GM12878 (cell line): ENCODE data around the gene INTS14. TPM values are rescaled to one million over a fixed set of nuclear protein-coding genes. Genes with fewer than 3 reads are reported as not detected.
A peak's percentile ranks its signal among the peaks of the same experiment; 100 is the strongest.

Experiments used
- ATAC-seq: fragments of 200-7000 bp; cut with Tn5 transposase; 3 replicates; pipeline ENCODE4 v1.9.1; 2020; ENCODE audit warnings: mild to moderate bottlenecking, moderate library complexity
- Bru-seq: library from RNA; stranded (reverse); fragments of 400-500 nt; gene quantifications from one replicate; lab custom pipeline; 2021; lab: Mats Ljungman, UMichigan
- BruChase-seq, 2 experiments: library from RNA; stranded (reverse); fragments of 400-500 nt; gene quantifications; one replicate each; lab custom pipeline; 2021; lab: Mats Ljungman, UMichigan
- BruUV-seq: library from RNA; stranded (reverse); fragments of 400-500 nt; replicated peaks from 2 replicates; lab custom pipeline; 2021; lab: Mats Ljungman, UMichigan
- CTCF ChIA-PET: fragments of 300-600 bp; sonication (Branson Sonifier 250); formaldehyde crosslinking; extraction: SDS; loops from one replicate; lab custom pipeline; 2021; ENCODE audit warnings: inconsistent platforms; lab: Yijun Ruan, JAX
- POLR2A ChIA-PET: fragments of 350-600 bp; formaldehyde crosslinking; extraction: SDS; loops from one replicate; lab custom pipeline; 2021; ENCODE audit warnings: inconsistent platforms; lab: Charles Lee
- RAD21 ChIA-PET: fragments of 300-600 bp; sonication (Branson Sonifier 250); formaldehyde crosslinking; loops from one replicate; lab custom pipeline; 2023; ENCODE audit warnings: antibody characterized with exemption; ENCODE audit not compliant: unreplicated experiment; lab: Charles Lee
- SMC1A ChIA-PET: fragments of 300-600 bp; sonication (Branson Sonifier 250); formaldehyde crosslinking; loops from one replicate; lab custom pipeline; 2023; ENCODE audit not compliant: unreplicated experiment, uncharacterized antibody; lab: Charles Lee
- DNase-seq: peaks from one replicate; pipeline ENCODE4 v3.0.0-alpha.2; 2011; ENCODE audit warnings: low read depth, low spot score
- FAIRE-seq: peaks from 3 replicates; lab custom pipeline; 2011; peaks lifted over from hg19 to GRCh38; lab: Jason Lieb, UNC
- H2AFZ ChIP-seq: 2 replicates; pipeline ENCODE4 v1.6.0; 2011; ENCODE audit warnings: low read depth, low read length, control low read depth; ENCODE audit not compliant: control insufficient read depth
- H3K27ac ChIP-seq: 2 replicates; pipeline ENCODE4 v1.5.1; 2011; ENCODE audit warnings: control low read depth; ENCODE audit not compliant: control insufficient read depth, insufficient read depth
- H3K27me3 ChIP-seq, 2 experiments: replicated peaks in 1 of 2; 2 replicates each; pipeline versions ENCODE4 v1.6.0 to v1.6.1; 2011; ENCODE audit warnings: low read length in 1 of 2; ENCODE audit not compliant: control insufficient read depth in 2 of 2, insufficient read depth in 2 of 2
- H3K36me3 ChIP-seq, 2 experiments: 2 replicates each; pipeline ENCODE4 v1.5.1; 2011; ENCODE audit warnings: low read length in 1 of 2; ENCODE audit not compliant: control insufficient read depth in 2 of 2, insufficient read depth in 2 of 2
- H3K4me1 ChIP-seq: 2 replicates; pipeline ENCODE4 v1.6.1; 2011; ENCODE audit warnings: mild to moderate bottlenecking, low read length, moderate library complexity, mixed read lengths; ENCODE audit not compliant: control insufficient read depth, insufficient read depth
- H3K4me2 ChIP-seq: 2 replicates; pipeline ENCODE4 v1.6.0; 2011; ENCODE audit warnings: control low read depth; ENCODE audit not compliant: control insufficient read depth, insufficient read depth
- H3K4me3 ChIP-seq: fragments of 200-600 bp; sonication (generic); 2 replicates; pipeline ENCODE4 v1.5.1; 2016
- H3K79me2 ChIP-seq: 2 replicates; pipeline ENCODE4 v1.6.0; 2011; ENCODE audit warnings: low read length; ENCODE audit not compliant: control insufficient read depth, insufficient read depth
- H3K9ac ChIP-seq: 2 replicates; pipeline ENCODE4 v1.8.0; 2011; ENCODE audit warnings: low read length, control low read depth, mixed read lengths; ENCODE audit not compliant: control insufficient read depth, insufficient read depth
- H3K9me3 ChIP-seq: replicated peaks from 3 replicates; pipeline ENCODE4 v1.5.1; 2011; ENCODE audit warnings: mild to moderate bottlenecking, low read length; ENCODE audit not compliant: control insufficient read depth, insufficient read depth
- H4K20me1 ChIP-seq: 2 replicates; pipeline ENCODE4 v1.6.0; 2011; ENCODE audit not compliant: control insufficient read depth, insufficient read depth
- ATF2 ChIP-seq: IDR thresholded peaks from 2 replicates; pipeline ENCODE4 v1.6.1; 2012; ENCODE audit warnings: low read length, inconsistent platforms
- BHLHE40 ChIP-seq, 2 experiments: fragments of 450-650 bp in 1 of 2; IDR thresholded peaks; 2 replicates each; pipeline ENCODE4 v1.6.1; 2011 to 2017; ENCODE audit warnings: low read depth in 2 of 2, borderline replicate concordance in 1 of 2, improper control_type of control experiment in 1 of 2, low read length in 1 of 2, mild to moderate bottlenecking in 1 of 2
- EP300 ChIP-seq, 2 experiments: fragments of 150-350 bp in 1 of 2; IDR thresholded peaks; 2 replicates each; pipeline ENCODE4 v1.6.1; 2011 to 2012; ENCODE audit warnings: low read depth in 2 of 2, low read length in 2 of 2, borderline replicate concordance in 1 of 2, improper control_type of control experiment in 1 of 2, inconsistent platforms in 1 of 2; ENCODE audit not compliant: control insufficient read depth in 1 of 2
- HCFC1 ChIP-seq: fragments of 150-350 bp; IDR thresholded peaks from 2 replicates; pipeline ENCODE4 v1.6.1; 2014; ENCODE audit warnings: low read length
- HDAC6 ChIP-seq: fragments of 200-600 bp; sonication (generic); IDR thresholded peaks from one replicate; pipeline ENCODE4 v1.8.0; 2017; ENCODE audit warnings: antibody characterized with exemption; ENCODE audit not compliant: unreplicated experiment
- MTA2 ChIP-seq: fragments of 450-650 bp; IDR thresholded peaks from 2 replicates; pipeline ENCODE4 v1.6.1; 2016; ENCODE audit warnings: low read depth, mild to moderate bottlenecking, moderate library complexity
- MXI1 ChIP-seq: fragments of 150-350 bp; IDR thresholded peaks from 2 replicates; pipeline ENCODE4 v1.6.1; 2011; ENCODE audit warnings: low read depth, mild to moderate bottlenecking, inconsistent platforms, low read length, improper control_type of control experiment
- PAX8 ChIP-seq: fragments of 450-650 bp; IDR thresholded peaks from 2 replicates; pipeline ENCODE4 v1.6.1; 2017; ENCODE audit warnings: mild to moderate bottlenecking, moderate library complexity
- SMAD1 ChIP-seq: fragments of 450-650 bp; IDR thresholded peaks from 2 replicates; pipeline ENCODE4 v1.6.1; 2018; ENCODE audit warnings: mild to moderate bottlenecking, low read depth; ENCODE audit not compliant: partially characterized antibody
- SMARCA5 ChIP-seq: fragments of 450-650 bp; IDR thresholded peaks from 2 replicates; pipeline ENCODE4 v1.6.1; 2017; ENCODE audit warnings: mild to moderate bottlenecking
- USF2 ChIP-seq: IDR thresholded peaks from 2 replicates; pipeline ENCODE4 v1.6.1; 2011; ENCODE audit warnings: low read depth, low read length, improper control_type of control experiment, borderline replicate concordance
- WRNIP1 ChIP-seq: IDR thresholded peaks from 2 replicates; pipeline ENCODE4 v1.6.1; 2011; ENCODE audit warnings: low read depth, low read length, improper control_type of control experiment, borderline replicate concordance
- ZSCAN29 ChIP-seq: fragments of 450-650 bp; IDR thresholded peaks from 2 replicates; pipeline ENCODE4 v1.6.1; 2017; ENCODE audit warnings: mild to moderate bottlenecking, moderate library complexity
- WGBS: methylation state at CpG from one replicate; pipeline ENCODE4 v1.1.6; 2016; ENCODE audit warnings: low lambda C conversion rate; ENCODE audit not compliant: insufficient replicate concordance, insufficient coverage; ENCODE audit errors: missing lambda C conversion rate; 5-methylcytosine and 5-hydroxymethylcytosine counted together
- in situ Hi-C: fragments of 300-500 bp; cut with MboI; formaldehyde crosslinking; loops from 9 replicates; pipeline ENCODE4 v1.14.3; 2018; ENCODE audit warnings: mixed read lengths
- intact Hi-C: fragments of 100-400 bp; cut with micrococcal nuclease; formaldehyde crosslinking; loops from one replicate; pipeline ENCODE4 v1.14.2; 2022; ENCODE audit not compliant: unreplicated experiment
- long read RNA-seq, 2 experiments: library from polyadenylated mRNA; unstranded; transcript quantifications; one replicate each; pipeline ENCODE4 v2.0.0, GENCODE V29; 2019 to 2020
- polyA minus RNA-seq, 3 experiments: library from RNA; depleted of rRNA, polyadenylated mRNA; stranded (reverse); fragments of >200 nt; gene quantifications; 2 replicates each; pipeline ENCODE4 v1.2.3, GENCODE V29; 2011
- polyA plus RNA-seq, 11 experiments: library from polyadenylated mRNA; depleted of rRNA in 4 of 11; unstranded in 6 of 11; stranded (reverse) in 5 of 11; fragments of >200 nt; fragmentation: Nextera tagmentation in 4 of 11; fragmentation: Illumina TruSeq in 1 of 11; extraction: Ambion mirVana in 4 of 11; extraction: Trizol in 1 of 11; gene quantifications; 1 replicate in 1 of 11; 2 replicates in 10 of 11; pipeline versions ENCODE4 v1.2.1 to v1.2.3, GENCODE V29; 2011 to 2016; ENCODE audit warnings: inconsistent platforms in 2 of 11, missing spikeins in 2 of 11, low read depth in 1 of 11
- total RNA-seq, 4 experiments: library from RNA; depleted of rRNA in 3 of 4; stranded (reverse); fragments of >200 nt in 3 of 4; fragmentation: Illumina TruSeq in 1 of 4; extraction: Trizol in 1 of 4; gene quantifications; 2 replicates each; pipeline versions ENCODE4 v1.2.1 to v1.2.3, GENCODE V29; 2013 to 2021

Gene INTS14
- total RNA-seq (2013; cell fraction: nucleolus; rRNA removed) = 108 and 123 TPM in 2 replicates
- total RNA-seq (2014; rRNA removed) (36.8 and 39.3 TPM in 2 replicates), total RNA-seq (2014; rRNA removed; fragmentation: Illumina TruSeq; extraction: Trizol) (39.4 and 40.4 TPM in 2 replicates), total RNA-seq (2021) (40.7 and 42.0 TPM in 2 replicates), polyA plus RNA-seq (2011; rRNA removed) (76.9 and 93.4 TPM in 2 replicates), polyA plus RNA-seq (2014; fragmentation: Illumina TruSeq; extraction: Trizol) (53.7 and 68.1 TPM in 2 replicates), polyA plus RNA-seq (2014; fragmentation: Nextera tagmentation; extraction: Ambion mirVana) (10 to 100 TPM; 39.4 to 41.9 TPM), polyA plus RNA-seq (2014; rRNA removed) (47.5 and 53.4 TPM in 2 replicates), polyA plus RNA-seq (2016; fragmentation: Nextera tagmentation; extraction: Ambion mirVana) (10 to 100 TPM; 69.3 to 74.4 TPM), polyA minus RNA-seq (2011; rRNA and poly(A)+ RNA removed) (57.6 and 79.1 TPM in 2 replicates), Bru-seq, nascent RNA (percentile 76 among the genes with signal in this experiment), BruChase-seq, experiment 1, labeled RNA remaining after a 6-hour chase (percentile 73 among the genes with signal in this experiment), BruChase-seq, experiment 2, labeled RNA remaining after a 2-hour chase (percentile 79 among the genes with signal in this experiment)
- 26.2 TPM for polyA plus RNA-seq (2011; ENCODE audit: low read depth)
- 55.4 and 58.2 TPM in 2 replicates for polyA plus RNA-seq (2011; cell fraction: cytosol; rRNA removed)
- 48.6 and 54.8 TPM in 2 replicates for polyA plus RNA-seq (2011; cell fraction: nucleus; rRNA removed)
- polyA plus RNA-seq (2012) = 24.6 and 28.8 TPM in 2 replicates
- polyA minus RNA-seq (2011; cell fraction: cytosol; rRNA and poly(A)+ RNA removed) = 19.1 and 27.4 TPM in 2 replicates
- 35.9 and 74.2 TPM in 2 replicates for polyA minus RNA-seq (2011; cell fraction: nucleus; rRNA and poly(A)+ RNA removed)
- long read RNA-seq, experiment 1, transcript INTS14-217 (12 exons, 2,615 nt) = minor isoform, 12 of 61 reads
- long read RNA-seq, experiment 1, transcript INTS14-201 (12 exons, 2,393 nt) = major isoform, 26 of 61 reads
- long read RNA-seq, experiment 1, transcript INTS14-203 (12 exons, 1,980 nt) = minor isoform, 6 of 61 reads
- long read RNA-seq, experiment 1, partial matches to known transcripts = 5 of 61 reads
- long read RNA-seq, experiment 1, other reads (novel, unspliced or antisense) = 9 of 61 reads
- long read RNA-seq, experiment 2, transcript INTS14-217 (12 exons, 2,615 nt) = minor isoform, 24 of 296 reads
- long read RNA-seq, experiment 2, transcript INTS14-202 (11 exons, 1,741 nt) = minor isoform, 10 of 296 reads
- long read RNA-seq, experiment 2, transcript INTS14-203 (12 exons, 1,980 nt) = minor isoform, 14 of 296 reads
- long read RNA-seq, experiment 2, transcript INTS14-201 (12 exons, 2,393 nt) = major isoform, 143 of 296 reads
- long read RNA-seq, experiment 2, partial matches to known transcripts = 26 of 296 reads
- long read RNA-seq, experiment 2, other reads (novel, unspliced or antisense) = 79 of 296 reads

GRCh38 chr15:65610871-65611718 lies at the start of gene INTS14:
TSS of gene INTS14 (minus strand) at chr15:65611131. CDS start at chr15:65607380, 3,751 bp downstream.
- H3K4me3 ChIP-seq = peak within 1 kb of the TSS; percentile 88
- H3K4me2 ChIP-seq = peak within 1 kb of the TSS; percentile 84
- no peaks in the 10 kb centered on the region for H4K20me1 ChIP-seq
- peak; percentile 99 for ATAC-seq
- peaks cover 34% of the 10 kb centered on the region for H3K79me2 ChIP-seq
- SMC1A ChIA-PET = interaction anchor here (0.8 to 3.5 kb wide), 12 partner anchors 15 to 259 kb away, joined by 3 to 12 read pairs (median 4); partner anchors contain the start of gene RAB11A
- DNase-seq = peak; percentile 67
- no TSS peak for BruUV-seq
- H3K27me3 ChIP-seq = no peaks in the 10 kb centered on the region
- no peaks in the 10 kb centered on the region for H3K36me3 ChIP-seq
- 1% methylated on average over 63 of the region's 64 CpGs for WGBS
- POLR2A ChIA-PET = interaction anchor here (0.7 to 2.8 kb wide), 7 partner anchors 12 to 683 kb away, joined by 3 to 10 read pairs (median 5); partner anchors contain the start of gene RAB11A
- in situ Hi-C loops (no loop called here), intact Hi-C loops (no loop called here)
- H3K9me3 ChIP-seq = no peaks in the 10 kb centered on the region
- RAD21 ChIA-PET = interaction anchor here (0.8 to 2.3 kb wide), 12 partner anchors 21 to 325 kb away, joined by 3 to 12 read pairs (median 4); partner anchors contain the start of genes DENND4A, PARP16 and RAB11A
- peak within 1 kb of the TSS; percentile 76 for H3K27ac ChIP-seq
- peak; percentile 97 for FAIRE-seq
- peaks cover 7% of the 10 kb centered on the region for H3K4me1 ChIP-seq
- H3K9ac ChIP-seq = peak within 1 kb of the TSS; percentile 88
- CTCF ChIA-PET = interaction anchor here (0.6 to 4.5 kb wide), 25 partner anchors 8 to 559 kb away, joined by 3 to 28 read pairs (median 4); partner anchors contain the start of gene RAB11A
- H2AFZ ChIP-seq = peak within 1 kb of the TSS; percentile 97
- TF ChIP-seq HDAC6 (no peak), EP300 (IDR thresholded peaks at IDR 0.05; ENCODE audit: borderline replicate concordance in 1 of 2, control insufficient read depth in 1 of 2, low read depth in 2 of 2, low read length in 2 of 2) (peak in 1 of 2 experiments; percentile 27; a peak in 1 of 4 replicates), SMARCA5 (peak; percentile 90; the same call in 1 of the 2 replicates), PAX8 (no peak), USF2 (no peak), ZSCAN29 (0 out of 2 replicates have a peak, but pooled peaks have one; percentile 69), HCFC1 (peak; percentile 83), WRNIP1 (no peak), SMAD1 (peak; percentile 50), MTA2 (peak; percentile 53; the same call in 1 of the 2 replicates), BHLHE40 (IDR thresholded peaks at IDR 0.05; ENCODE audit: borderline replicate concordance in 1 of 2, low read depth in 2 of 2, low read length in 1 of 2) (peak; percentile 72 to 78; a peak in 3 of 4 replicates), ATF2 (no peak), MXI1 (peak; percentile 73)
